Endothelial cell of umbilical vein (primary cell): ENCODE measurements around the gene CDT1.

Experiments
- CTCF ChIP-seq, 2 donors: IDR thresholded peaks; 1 replicate in 1 of 2; 2 replicates in 1 of 2; pipeline ENCODE4 v1.5.1; 2011; ENCODE audit warnings: low read length in 2 of 2, mild to moderate bottlenecking in 2 of 2, moderate library complexity in 2 of 2, control low read depth in 1 of 2, inconsistent platforms in 1 of 2, low read depth in 1 of 2; ENCODE audit not compliant: insufficient read depth in 1 of 2; ENCODE audit errors: extremely low read depth in 1 of 2
- GATA2 ChIP-seq: IDR thresholded peaks from 2 replicates; pipeline ENCODE4 v1.7.0; 2011; ENCODE audit warnings: low read depth, mild to moderate bottlenecking, moderate library complexity, mixed read lengths, low read length; ENCODE audit not compliant: insufficient read length, insufficient read depth
- POLR2A ChIP-seq: IDR thresholded peaks from 2 replicates; pipeline ENCODE4 v1.6.1; 2012; ENCODE audit warnings: low read depth, mild to moderate bottlenecking, control low read depth, low read length

- TF ChIP-seq CTCF (IDR thresholded peaks at IDR 0.05; ENCODE audit: extremely low read depth in 1 of 2, insufficient read depth in 1 of 2, low read depth in 1 of 2, low read length in 2 of 2) (no peak), GATA2 (no peak), POLR2A (no peak)
Measured at GRCh38 chr16:88771294-88771772, 32.3 kb upstream of the CDT1 start.
